Duodenal mucosa (tissue), 2 donors: Measurements from ENCODE around the gene SH2D6.
"Not testable (repeated sequence)": the region's sequence is repeated elsewhere in the genome, so short reads cannot be mapped to it uniquely, and the experiment has no call there.

ENCODE experiments used
- H3K27ac ChIP-seq: one replicate; pipeline ENCODE4 v1.7.0; 2013; ENCODE audit warnings: low read depth, low read length
- H3K27me3 ChIP-seq, 2 donors: one replicate each; pipeline ENCODE4 v1.7.0; 2013; ENCODE audit warnings: low read length in 2 of 2, control low read depth in 1 of 2; ENCODE audit not compliant: insufficient read depth in 2 of 2, control insufficient read depth in 1 of 2
- H3K36me3 ChIP-seq, 2 donors: one replicate each; pipeline ENCODE4 v1.7.0; 2013; ENCODE audit warnings: low read length in 2 of 2, control low read depth in 1 of 2; ENCODE audit not compliant: insufficient read depth in 2 of 2, control insufficient read depth in 1 of 2
- H3K4me1 ChIP-seq, 2 donors: one replicate each; pipeline ENCODE4 v1.7.0; 2013; ENCODE audit warnings: low read length in 2 of 2, control low read depth in 1 of 2; ENCODE audit not compliant: insufficient read depth in 2 of 2, control insufficient read depth in 1 of 2
- H3K4me3 ChIP-seq, 2 donors: one replicate each; pipeline ENCODE4 v1.7.0; 2013; ENCODE audit warnings: low read length in 2 of 2, low read depth in 1 of 2
- H3K9ac ChIP-seq, 2 donors: one replicate each; pipeline ENCODE4 v1.7.0; 2013; ENCODE audit warnings: low read length in 2 of 2, low read depth in 1 of 2
- H3K9me3 ChIP-seq, 2 donors: one replicate each; pipeline ENCODE4 v1.7.0; 2013; ENCODE audit warnings: low read length in 2 of 2, control low read depth in 1 of 2; ENCODE audit not compliant: control insufficient read depth in 1 of 2

The SH2D6 gene

GRCh38 chr2:85439025-85439472 lies 20.5 kb downstream of the SH2D6 start:
- H3K9me3 ChIP-seq = no peaks in the 10 kb centered on the region
- H3K27me3 ChIP-seq = no peaks in the 10 kb centered on the region
- no peak overlapping the region for H3K4me3 ChIP-seq
- H3K27ac ChIP-seq = peak overlapping the region; percentile 86
- no peaks in the 10 kb centered on the region for H3K36me3 ChIP-seq
- peak overlapping the region; percentile 5 to 72 for H3K9ac ChIP-seq
- peaks cover 26 to 31% of the 10 kb centered on the region in 2 donors for H3K4me1 ChIP-seq

- not testable (repeated sequence) for H3K27ac ChIP-seq, H3K9ac ChIP-seq
- H3K4me1 ChIP-seq = peaks cover 23 to 26% of the 10 kb centered on the region in 2 donors
Measured at GRCh38 chr2:85439569-85439968, 21.1 kb downstream of the SH2D6 start.

GRCh38 chr2:85439986-85440385 lies 21.5 kb downstream of the SH2D6 start:
- H3K4me3 ChIP-seq = no peak overlapping the region
- peaks cover 22 to 24% of the 10 kb centered on the region in 2 donors for H3K4me1 ChIP-seq
- H3K9me3 ChIP-seq = no peaks in the 10 kb centered on the region
- no peaks in the 10 kb centered on the region for H3K36me3 ChIP-seq
- H3K27ac ChIP-seq = no peak overlapping the region
- H3K27me3 ChIP-seq = no peaks in the 10 kb centered on the region
- H3K9ac ChIP-seq = no peak overlapping the region

More at GRCh38 chr2:85439569-85439968, 21.1 kb downstream of the SH2D6 start:
- not testable (repeated sequence) for H3K9me3 ChIP-seq, H3K27me3 ChIP-seq, H3K36me3 ChIP-seq, H3K4me3 ChIP-seq

GRCh38 chr2:85440729-85441128 lies 22.2 kb downstream of the SH2D6 start:
- Histone ChIP-seq H3K4me3 (no peak overlapping the region), H3K9me3 (no peaks in the 10 kb centered on the region), H3K36me3 (no peaks in the 10 kb centered on the region), H3K9ac (no peak overlapping the region), H3K27ac (no peak overlapping the region), H3K27me3 (no peaks in the 10 kb centered on the region), H3K4me1 (peaks cover 17 to 20% of the 10 kb centered on the region in 2 donors)

GRCh38 chr2:85441864-85442263 lies 23.4 kb downstream of the SH2D6 start:
- Histone ChIP-seq H3K27ac (no peak overlapping the region), H3K4me1 (peaks cover 13 to 24% of the 10 kb centered on the region in 2 donors), H3K27me3 (no peaks in the 10 kb centered on the region), H3K9me3 (no peaks in the 10 kb centered on the region), H3K4me3 (no peak overlapping the region), H3K36me3 (no peaks in the 10 kb centered on the region), H3K9ac (no peak overlapping the region)

GRCh38 chr2:85444629-85445172 lies 26.2 kb downstream of the SH2D6 start:
- no peak overlapping the region for H3K4me3 ChIP-seq
- peaks cover 4 to 5% of the 10 kb centered on the region in 2 donors for H3K4me1 ChIP-seq
- no peak overlapping the region for H3K27ac ChIP-seq
- no peaks in the 10 kb centered on the region for H3K27me3 ChIP-seq
- H3K36me3 ChIP-seq = no peaks in the 10 kb centered on the region
- H3K9ac ChIP-seq = no peak overlapping the region
- H3K9me3 ChIP-seq = no peaks in the 10 kb centered on the region

- Histone ChIP-seq H3K4me3 (no peak overlapping the region), H3K9me3 (no peaks in the 10 kb centered on the region), H3K27me3 (no peaks in the 10 kb centered on the region), H3K9ac (peak overlapping the region in 1 of 2 donors; percentile 3), H3K4me1 (peaks cover 4 to 5% of the 10 kb centered on the region in 2 donors), H3K27ac (no peak overlapping the region), H3K36me3 (no peaks in the 10 kb centered on the region)
Measured at GRCh38 chr2:85445316-85446295, 27.1 kb downstream of the SH2D6 start.

GRCh38 chr2:85446296-85447221 lies 28.0 kb downstream of the SH2D6 start:
- H3K9ac ChIP-seq = no peak overlapping the region
- no peak overlapping the region for H3K4me3 ChIP-seq
- H3K9me3 ChIP-seq = no peaks in the 10 kb centered on the region
- H3K27me3 ChIP-seq = no peaks in the 10 kb centered on the region
- peaks cover 4 to 5% of the 10 kb centered on the region in 2 donors for H3K4me1 ChIP-seq
- no peak overlapping the region for H3K27ac ChIP-seq
- H3K36me3 ChIP-seq = no peaks in the 10 kb centered on the region

- H3K9me3 ChIP-seq = no peaks in the 10 kb centered on the region
- no peaks in the 10 kb centered on the region for H3K27me3 ChIP-seq
- no peak overlapping the region for H3K27ac ChIP-seq
- H3K4me3 ChIP-seq = no peak overlapping the region
- peaks cover 4 to 5% of the 10 kb centered on the region in 2 donors for H3K4me1 ChIP-seq
- no peak overlapping the region for H3K9ac ChIP-seq
- no peaks in the 10 kb centered on the region for H3K36me3 ChIP-seq
Measured at GRCh38 chr2:85447222-85447585, 28.7 kb downstream of the SH2D6 start.
